GM10248 (cell line): ENCODE measurements around the gene PCMTD2.

Experiments used
- CTCF ChIA-PET: fragments of 300-600 bp; sonication (Branson Sonifier 250); formaldehyde crosslinking; extraction: SDS; loops from one replicate; lab custom pipeline; 2021; ENCODE audit warnings: antibody characterized with exemption; lab: Yijun Ruan, JAX
- POLR2A ChIA-PET: fragments of 350-650 bp; sonication (Branson Sonifier 250); formaldehyde crosslinking; extraction: SDS; loops from one replicate; lab custom pipeline; 2020; ENCODE audit warnings: antibody characterized with exemption; lab: Yijun Ruan, JAX
- DNase-seq: peaks from one replicate; pipeline ENCODE4 v3.0.0; 2012; ENCODE audit errors: extremely low spot score
- CTCF ChIP-seq: IDR thresholded peaks from 2 replicates; pipeline ENCODE4 v1.5.1; 2012; ENCODE audit warnings: mild to moderate bottlenecking, low read depth; ENCODE audit errors: extremely low read depth, missing control alignments, control extremely low read depth

Gene PCMTD2

GRCh38 chr20:64269604-64270411 is 14.3 kb downstream of the PCMTD2 start:
- CTCF ChIA-PET = no interaction called here
- no peak for DNase-seq
- POLR2A ChIA-PET = no interaction called here
- TF ChIP-seq CTCF = no peak

- CTCF ChIA-PET = interaction anchor here (1.1 to 1.7 kb wide), 2 partner anchors 14 to 22 kb away, joined by 3 to 12 read pairs; no protein-coding TSS in a partner anchor
- TF ChIP-seq CTCF = no peak
- POLR2A ChIA-PET = no interaction called here
- DNase-seq = no peak
Observed at GRCh38 chr20:64271636-64272035, 16.1 kb downstream of the PCMTD2 start.

- no peak for TF ChIP-seq CTCF
- POLR2A ChIA-PET = no interaction called here
- DNase-seq = no peak
- CTCF ChIA-PET = interaction anchor here (1.7 kb wide), 1 partner anchor 13 kb away, joined by 12 read pairs; no protein-coding TSS in a partner anchor
Observed at GRCh38 chr20:64273109-64273508, 17.6 kb downstream of the PCMTD2 start.

- ChIA-PET POLR2A (no interaction called here), CTCF (interaction anchor here (3.9 kb wide), 1 partner anchor 8 kb away, joined by 32 read pairs; no protein-coding TSS in a partner anchor)
- DNase-seq = no peak
- TF ChIP-seq CTCF = no peak
Observed at GRCh38 chr20:64276817-64277216, 21.3 kb downstream of the PCMTD2 start.

GRCh38 chr20:64277571-64278316 is 22.2 kb downstream of the PCMTD2 start:
- POLR2A ChIA-PET = no interaction called here
- no peak for DNase-seq
- CTCF ChIA-PET = interaction anchor here (3.9 kb wide), 1 partner anchor 7 kb away, joined by 32 read pairs; no protein-coding TSS in a partner anchor
- no peak for TF ChIP-seq CTCF

- TF ChIP-seq CTCF = no peak
- no peak for DNase-seq
- CTCF ChIA-PET = no interaction called here
- POLR2A ChIA-PET = no interaction called here
Observed at GRCh38 chr20:64278317-64278681, 22.8 kb downstream of the PCMTD2 start.
